Naive thymus-derived CD4-positive, alpha-beta T cell (primary cell): ENCODE measurements around the gene POLG2. TPM values are rescaled to one million over a fixed set of nuclear protein-coding genes. Genes with fewer than 3 reads are reported as not detected.

Experiments used
- ATAC-seq: fragments of 150-1000 bp; cut with Tn5 transposase; 2 replicates; pipeline ENCODE4 v1.10.0; 2021; ENCODE audit warnings: mild to moderate bottlenecking, moderate library complexity
- CTCF ChIA-PET: fragments of 350-600 bp; sonication (Branson Sonifier 250); formaldehyde crosslinking; loops from one replicate; lab custom pipeline; 2021; ENCODE audit warnings: antibody characterized with exemption; lab: Charles Lee
- POLR2A ChIA-PET: fragments of 350-600 bp; sonication (Branson Sonifier 250); formaldehyde crosslinking; loops from one replicate; lab custom pipeline; 2021; ENCODE audit warnings: antibody characterized with exemption, inconsistent platforms; lab: Charles Lee
- DNase-seq, 9 donors: peaks; one replicate each; pipeline versions ENCODE4 v3.0.0 to v3.0.0-alpha.2; 2020 to 2022; ENCODE audit warnings: mixed read lengths in 1 of 9
- H3K27ac ChIP-seq: one replicate; pipeline ENCODE4 v1.7.0; 2013; ENCODE audit warnings: mild to moderate bottlenecking, low read depth, low read length, moderate library complexity
- H3K27me3 ChIP-seq, 2 donors: one replicate each; pipeline ENCODE4 v1.7.0; 2013; ENCODE audit warnings: low read length in 2 of 2, mild to moderate bottlenecking in 2 of 2, moderate library complexity in 2 of 2; ENCODE audit not compliant: control insufficient read depth in 2 of 2, insufficient read depth in 2 of 2
- H3K36me3 ChIP-seq, 3 experiments: 1 replicate in 2 of 3; 2 replicates in 1 of 3; pipeline ENCODE4 v1.7.0; 2013; ENCODE audit warnings: low read length in 3 of 3, mild to moderate bottlenecking in 3 of 3, moderate library complexity in 1 of 3; ENCODE audit not compliant: insufficient read depth in 3 of 3, control insufficient read depth in 2 of 3
- H3K4me1 ChIP-seq, 2 donors: one replicate each; pipeline ENCODE4 v1.7.0; 2013; ENCODE audit warnings: low read length in 2 of 2, mild to moderate bottlenecking in 2 of 2, moderate library complexity in 1 of 2; ENCODE audit not compliant: control insufficient read depth in 2 of 2, insufficient read depth in 2 of 2
- H3K4me3 ChIP-seq: 2 replicates; pipeline ENCODE4 v1.7.0; 2013; ENCODE audit warnings: mild to moderate bottlenecking, low read length
- H3K9me3 ChIP-seq, 3 experiments: 1 replicate in 2 of 3; 2 replicates in 1 of 3; pipeline ENCODE4 v1.7.0; 2013; ENCODE audit warnings: low read length in 3 of 3; ENCODE audit not compliant: control insufficient read depth in 2 of 3
- H3K27ac Mint-ChIP-seq, 9 donors: one replicate each; pipeline ENCODE4 v1.8.0; 2020 to 2022; ENCODE audit warnings: mixed read lengths in 9 of 9, mild to moderate bottlenecking in 8 of 9, moderate library complexity in 5 of 9, inconsistent platforms in 2 of 9
- H3K27me3 Mint-ChIP-seq, 5 donors: one replicate each; pipeline ENCODE4 v1.8.0; 2021 to 2022; ENCODE audit warnings: mixed read lengths in 5 of 5, mild to moderate bottlenecking in 1 of 5
- H3K36me3 Mint-ChIP-seq, 5 donors: one replicate each; pipeline ENCODE4 v1.8.0; 2020 to 2022; ENCODE audit warnings: mixed read lengths in 5 of 5, mild to moderate bottlenecking in 3 of 5, inconsistent platforms in 1 of 5
- H3K4me1 Mint-ChIP-seq, 7 donors: one replicate each; pipeline ENCODE4 v1.8.0; 2020 to 2022; ENCODE audit warnings: mixed read lengths in 7 of 7, mild to moderate bottlenecking in 3 of 7, inconsistent platforms in 1 of 7
- H3K4me3 Mint-ChIP-seq, 10 donors: one replicate each; pipeline ENCODE4 v1.8.0; 2020 to 2022; ENCODE audit warnings: mild to moderate bottlenecking in 10 of 10, mixed read lengths in 10 of 10, moderate library complexity in 6 of 10, inconsistent platforms in 2 of 10
- H3K9me3 Mint-ChIP-seq, 11 donors: one replicate each; pipeline ENCODE4 v1.8.0; 2020 to 2022; ENCODE audit warnings: mixed read lengths in 11 of 11, mild to moderate bottlenecking in 4 of 11, inconsistent platforms in 1 of 11, moderate library complexity in 1 of 11
- intact Hi-C, 2 donors: fragments of 100-400 bp; cut with micrococcal nuclease; formaldehyde crosslinking; loops; one replicate each; pipeline ENCODE4 v1.15.1; 2023
- polyA plus RNA-seq, 2 donors: library from polyadenylated mRNA; unstranded; fragments of 300-500 nt; fragmentation: Illumina TruSeq; gene quantifications; one replicate each; pipeline ENCODE4 v1.2.3, GENCODE V29; 2021
- total RNA-seq, 6 experiments: library from RNA in 5 of 6; stranded (reverse) in 5 of 6; gene quantifications; 1 replicate in 5 of 6; 2 replicates in 1 of 6; pipeline ENCODE4 v1.2.3 and lab custom pipeline; 2021 to 2026

The POLG2 gene
- total and polyA plus RNA-seq, 7 experiments from 2014 or later = 7.4 to 69.6 (median 41.5) TPM

GRCh38 chr17:64509179-64509578 is 12.3 kb upstream of the POLG2 start:
- peak overlapping the region in 8 of 10 donors; percentile 25 to 100 (median 51) for H3K4me3 Mint-ChIP-seq
- H3K4me1 Mint-ChIP-seq = peaks cover 21 to 76% (median 61%) of the 10 kb centered on the region in 7 donors
- ChIA-PET POLR2A (interaction anchor here (2.5 kb wide), 1 partner anchor 11 kb away, joined by 24 read pairs; the partner anchor contains the start of gene POLG2), CTCF (interaction anchor here (0.6 to 2.3 kb wide), 4 partner anchors 11 to 190 kb away, joined by 3 to 7 read pairs (median 4); no protein-coding TSS in a partner anchor)
- DNase-seq (no peak), ATAC-seq (no peak)
- H3K36me3 Mint-ChIP-seq = peaks cover 22 to 64% (median 30%) of the 10 kb centered on the region in 5 donors
- intact Hi-C loops = loop anchor here (5.0 to 10.0 kb wide), 7 partner anchors 93 to 682 kb away; partner anchors contain the start of genes FTSJ3 (in 1 of the 2), GNA13 (in 1 of the 2), LRRC37A3 (in 1 of the 2) and PSMC5 (in 1 of the 2)
- H3K27me3 Mint-ChIP-seq = peaks cover 0 to 11% (median 0%) of the 10 kb centered on the region in 5 donors
- Histone ChIP-seq H3K27ac (no peak overlapping the region), H3K4me3 (no peak overlapping the region), H3K27me3 (no peaks in the 10 kb centered on the region), H3K4me1 (peaks cover 18 to 20% of the 10 kb centered on the region in 2 donors), H3K36me3 (peaks cover 12 to 60% (median 14%) of the 10 kb centered on the region in 3 experiments), H3K9me3 (no peaks in the 10 kb centered on the region)
- peak overlapping the region in 1 of 9 donors; percentile 17 for H3K27ac Mint-ChIP-seq
- H3K9me3 Mint-ChIP-seq = peaks cover 0 to 24% (median 0%) of the 10 kb centered on the region in 11 donors

DNA sequence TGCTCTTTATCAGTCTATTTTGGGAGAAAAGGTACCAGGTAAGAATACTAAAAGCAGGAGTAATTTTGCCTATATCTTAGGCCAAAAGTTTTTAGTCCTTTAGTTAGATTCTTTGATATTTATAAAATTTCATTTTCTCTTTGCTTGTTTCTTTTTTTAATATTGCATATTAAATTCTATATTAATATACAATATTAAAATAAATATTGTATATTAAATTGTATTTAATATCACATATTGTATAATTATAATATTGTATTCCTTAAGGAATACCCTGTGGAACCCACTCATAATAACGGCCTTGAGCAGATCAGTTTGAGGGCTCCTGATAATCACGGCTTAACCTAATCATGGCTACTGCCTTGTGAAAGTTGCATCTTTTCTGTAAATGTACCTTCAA is 11.8 kb upstream of the POLG2 start:
- Mint-ChIP-seq H3K4me1 (peaks cover 24 to 76% (median 62%) of the 10 kb centered on the region in 7 donors), H3K27me3 (peaks cover 0 to 11% (median 0%) of the 10 kb centered on the region in 5 donors), H3K27ac (peak overlapping the region in 1 of 9 donors; percentile 17), H3K36me3 (peaks cover 22 to 67% (median 35%) of the 10 kb centered on the region in 5 donors), H3K4me3 (peak overlapping the region; percentile 38 to 100 (median 99)), H3K9me3 (peaks cover 0 to 24% (median 0%) of the 10 kb centered on the region in 11 donors)
- Histone ChIP-seq H3K4me3 (no peak overlapping the region), H3K27me3 (no peaks in the 10 kb centered on the region), H3K4me1 (peaks cover 23 to 25% of the 10 kb centered on the region in 2 donors), H3K9me3 (no peaks in the 10 kb centered on the region), H3K36me3 (peaks cover 16 to 63% (median 19%) of the 10 kb centered on the region in 3 experiments), H3K27ac (no peak overlapping the region)
- ChIA-PET CTCF (interaction anchor here (1.0 to 2.3 kb wide), 2 partner anchors 18 to 89 kb away, joined by 3 to 7 read pairs; no protein-coding TSS in a partner anchor), POLR2A (interaction anchor here (2.5 kb wide), 1 partner anchor 11 kb away, joined by 24 read pairs; the partner anchor contains the start of gene POLG2)
- intact Hi-C loops = loop anchor here (5.0 to 10.0 kb wide), 7 partner anchors 94 to 681 kb away; partner anchors contain the start of genes FTSJ3 (in 1 of the 2), GNA13 (in 1 of the 2), LRRC37A3 (in 1 of the 2) and PSMC5 (in 1 of the 2)
- ATAC-seq = no peak
- no peak for DNase-seq

GRCh38 chr17:64507413-64507782 is 10.5 kb upstream of the POLG2 start:
- H3K27me3 Mint-ChIP-seq = peaks cover 0 to 11% (median 0%) of the 10 kb centered on the region in 5 donors
- Histone ChIP-seq H3K27me3 (no peaks in the 10 kb centered on the region), H3K27ac (peak overlapping the region; percentile 100), H3K4me1 (peaks cover 36 to 38% of the 10 kb centered on the region in 2 donors), H3K36me3 (peaks cover 22 to 65% (median 32%) of the 10 kb centered on the region in 3 experiments), H3K4me3 (peak overlapping the region; percentile 98), H3K9me3 (no peaks in the 10 kb centered on the region)
- peaks cover 18 to 71% (median 44%) of the 10 kb centered on the region in 5 donors for H3K36me3 Mint-ChIP-seq
- POLR2A ChIA-PET = interaction anchor here (0.6 to 5.5 kb wide), 37 partner anchors 8 to 1787 kb away, joined by 3 to 224 read pairs (median 5); partner anchors contain the start of genes CCDC47, DDX42, ERN1 and GNA13
- CTCF ChIA-PET = interaction anchor here (1.4 to 3.7 kb wide), 3 partner anchors 11 to 87 kb away, joined by 5 to 30 read pairs (median 28); partner anchors contain the start of gene POLG2
- intact Hi-C loops = loop anchor here (1.0 to 10.0 kb wide), 15 partner anchors 15 to 1053 kb away; partner anchors contain the start of genes AXIN2 (in 1 of the 2), DCAF7 (in 1 of the 2), FTSJ3 (in 1 of the 2) and GNA13 (in 1 of the 2)
- H3K4me3 Mint-ChIP-seq = peak overlapping the region; percentile 97 to 100 (median 99)
- peak overlapping the region; percentile 99 to 100 (median 100) for H3K27ac Mint-ChIP-seq
- DNase-seq (peak in 8 of 9 donors; percentile 30 to 77 (median 70)), ATAC-seq (peak; percentile 36)
- H3K4me1 Mint-ChIP-seq = peaks cover 28 to 81% (median 69%) of the 10 kb centered on the region in 7 donors
- peaks cover 0 to 25% (median 0%) of the 10 kb centered on the region in 11 donors for H3K9me3 Mint-ChIP-seq

DNA sequence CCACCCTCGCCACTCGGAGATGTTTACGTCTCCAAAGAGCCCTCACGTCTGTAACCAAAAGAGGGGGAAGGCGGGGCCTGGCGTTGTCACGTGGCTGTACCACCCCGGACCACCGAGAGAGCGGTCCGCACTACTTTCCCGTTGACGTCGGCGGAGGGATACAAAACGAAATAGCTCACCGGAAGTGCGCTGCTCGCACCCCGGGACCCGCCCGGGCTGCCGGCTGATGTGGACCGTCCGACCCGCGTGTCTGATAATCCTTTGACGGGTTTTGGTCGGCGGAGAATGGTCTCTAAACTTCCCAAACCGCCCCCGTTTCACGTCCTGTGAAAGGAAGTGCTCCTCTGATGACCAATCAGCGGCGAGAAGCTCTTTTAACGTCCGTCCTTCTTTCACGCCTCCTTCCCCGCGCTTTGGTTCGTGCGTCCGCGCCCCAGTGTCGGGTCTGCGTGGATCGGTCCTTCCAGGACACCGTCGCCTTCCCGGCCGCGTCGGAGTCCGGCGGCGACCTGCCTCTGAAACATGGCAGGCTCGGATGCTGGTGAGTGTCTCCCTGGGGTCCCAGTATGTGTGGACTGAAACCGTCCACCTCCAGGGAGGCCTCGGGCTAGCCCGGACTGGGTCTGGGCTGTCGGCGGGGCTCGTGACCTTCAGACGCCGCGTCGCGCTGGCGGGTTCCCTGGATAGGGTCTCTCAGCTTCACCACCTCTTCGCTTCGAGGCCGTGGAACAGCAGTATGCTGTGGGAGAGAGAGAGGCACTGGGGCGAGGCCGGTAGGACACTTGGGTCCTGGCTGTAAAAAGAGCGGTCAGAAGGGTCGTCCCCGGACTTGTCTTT is 9.9 kb upstream of the POLG2 start, which contains the start of gene CEP95:
Gene CEP95, plus strand, starts transcription at position 402 of the 837 bp plus-strand sequence. Its CDS starts 121 bp downstream, at position 523.
- Mint-ChIP-seq H3K4me1 (peaks cover 31 to 84% (median 70%) of the 10 kb centered on the region in 7 donors), H3K9me3 (peaks cover 0 to 28% (median 0%) of the 10 kb centered on the region in 11 donors), H3K27ac (peak within 1 kb of the TSS; percentile 99 to 100 (median 100)), H3K36me3 (peaks cover 18 to 73% (median 48%) of the 10 kb centered on the region in 5 donors), H3K4me3 (peak within 1 kb of the TSS; percentile 97 to 100 (median 99)), H3K27me3 (peaks cover 0 to 11% (median 0%) of the 10 kb centered on the region in 5 donors)
- no peaks in the 10 kb centered on the region for H3K27me3 ChIP-seq
- ATAC-seq (peak; percentile 78), DNase-seq (peak in 7 of 9 donors; percentile 85 to 98 (median 97))
- intact Hi-C loops = loop anchor here (1.0 to 10.0 kb wide), 27 partner anchors 9 to 1054 kb away; partner anchors contain the start of genes ERN1 (in 2 of the 2), FTSJ3 (in 2 of the 2), POLG2 (in 2 of the 2) and PSMC5 (in 2 of the 2)
- peaks cover 41 to 42% of the 10 kb centered on the region in 2 donors for H3K4me1 ChIP-seq
- CTCF ChIA-PET = interaction anchor here (1.1 to 3.7 kb wide), 5 partner anchors 10 to 142 kb away, joined by 4 to 30 read pairs (median 8); partner anchors contain the start of gene POLG2
- H3K9me3 ChIP-seq = no peaks in the 10 kb centered on the region
- peak within 1 kb of the TSS; percentile 100 for H3K27ac ChIP-seq
- POLR2A ChIA-PET = interaction anchor here (0.6 to 5.5 kb wide), 42 partner anchors 8 to 805 kb away, joined by 3 to 224 read pairs (median 5); partner anchors contain the start of genes CCDC47, DDX42, ERN1 and GNA13
- peak within 1 kb of the TSS; percentile 98 for H3K4me3 ChIP-seq
- H3K36me3 ChIP-seq = peaks cover 28 to 66% (median 38%) of the 10 kb centered on the region in 3 experiments

- Histone ChIP-seq H3K36me3 (peaks cover 34 to 72% (median 44%) of the 10 kb centered on the region in 3 experiments), H3K27me3 (no peaks in the 10 kb centered on the region), H3K27ac (peak within 1 kb of the TSS; percentile 100), H3K9me3 (no peaks in the 10 kb centered on the region), H3K4me1 (peaks cover 41 to 45% of the 10 kb centered on the region in 2 donors), H3K4me3 (peak within 1 kb of the TSS; percentile 98)
- DNase-seq (peak in 8 of 9 donors; percentile 92 to 98 (median 97)), ATAC-seq (peak; percentile 83)
- ChIA-PET CTCF (interaction anchor here (0.6 to 3.7 kb wide), 6 partner anchors 9 to 763 kb away, joined by 3 to 30 read pairs (median 6); partner anchors contain the start of gene POLG2), POLR2A (interaction anchor here (0.6 to 5.5 kb wide), 44 partner anchors 9 to 805 kb away, joined by 3 to 224 read pairs (median 6); partner anchors contain the start of genes CCDC47, DDX42, ERN1 and GNA13)
- H3K4me3 Mint-ChIP-seq = peak within 1 kb of the TSS; percentile 97 to 100 (median 99)
- peaks cover 33 to 84% (median 71%) of the 10 kb centered on the region in 7 donors for H3K4me1 Mint-ChIP-seq
- peaks cover 0 to 29% (median 0%) of the 10 kb centered on the region in 11 donors for H3K9me3 Mint-ChIP-seq
- peaks cover 14 to 75% (median 50%) of the 10 kb centered on the region in 5 donors for H3K36me3 Mint-ChIP-seq
- peak within 1 kb of the TSS; percentile 99 to 100 (median 100) for H3K27ac Mint-ChIP-seq
- peaks cover 0 to 11% (median 0%) of the 10 kb centered on the region in 5 donors for H3K27me3 Mint-ChIP-seq
- intact Hi-C loops = loop anchor here (1.0 to 10.0 kb wide), 26 partner anchors 9 to 1055 kb away; partner anchors contain the start of genes ERN1 (in 2 of the 2), FTSJ3 (in 2 of the 2), POLG2 (in 2 of the 2) and PSMC5 (in 2 of the 2)
Measured at GRCh38 chr17:64506201-64506575, 9.3 kb upstream of the POLG2 start, which contains the start of gene DDX5. Gene DDX5 (minus strand): TSS chr17:64506289. CDS start chr17:64506119, 170 bp downstream.
